ENCODE results near the gene LIPF. TPM values are rescaled to one million over a fixed set of nuclear protein-coding genes. Genes with fewer than 3 reads are reported as not detected.

Gene LIPF
- total RNA-seq, 1 donor from 2014 or later, result not detected

GRCh38 chr10:88642963-88643362 is 21.3 kb upstream of the LIPF start:
- H3K4me2 ChIP-seq, result no peak overlapping the region
- no peak for DNase-seq (ENCODE audit: low spot score)
- H3F3A ChIP-seq (ENCODE audit: low read depth), result no peaks in the 10 kb centered on the region
- H3K79me2 ChIP-seq (ENCODE audit: low read depth), result no peaks in the 10 kb centered on the region
- H3K27me3 ChIP-seq, result no peaks in the 10 kb centered on the region
- H3K27ac ChIP-seq, result no peak overlapping the region
- H4K20me1 ChIP-seq (ENCODE audit: low read depth), result no peaks in the 10 kb centered on the region
- H3K9ac ChIP-seq, result no peak overlapping the region
- Mint-ChIP-seq H3K27me3 (ENCODE audit: insufficient read depth, low read depth) (no peaks in the 10 kb centered on the region), H3K4me1 (no peaks in the 10 kb centered on the region), H3K9me3 (peaks cover 4% of the 10 kb centered on the region), H3K4me3 (no peak overlapping the region), H3K27ac (no peak overlapping the region), H3K36me3 (no peaks in the 10 kb centered on the region)
- TF ChIP-seq EZH2phosphoT487 (IDR thresholded peaks at IDR 0.05) (no peak), CTCF (IDR thresholded peaks at IDR 0.05) (no peak), EZH2 (IDR thresholded peaks at IDR 0.05) (no peak)
- H3K9me3 ChIP-seq (ENCODE audit: low read depth), result peaks cover 4% of the 10 kb centered on the region
- H3K4me3 ChIP-seq, result no peak overlapping the region
- no peaks in the 10 kb centered on the region for H3K36me3 ChIP-seq
- H2AFZ ChIP-seq (replicated peaks), result no peak overlapping the region
- no peaks in the 10 kb centered on the region for H3K4me1 ChIP-seq

GRCh38 chr10:88647061-88647615 is 17.1 kb upstream of the LIPF start:
- Histone ChIP-seq H3K27ac (no peak overlapping the region), H3K27me3 (no peaks in the 10 kb centered on the region), H3K4me2 (no peak overlapping the region), H3K4me3 (no peak overlapping the region), H4K20me1 (ENCODE audit: low read depth) (no peaks in the 10 kb centered on the region), H3K9me3 (ENCODE audit: low read depth) (no peaks in the 10 kb centered on the region), H3K9ac (no peak overlapping the region), H3F3A (ENCODE audit: low read depth) (no peaks in the 10 kb centered on the region), H3K4me1 (no peaks in the 10 kb centered on the region), H2AFZ (replicated peaks) (no peak overlapping the region), H3K79me2 (ENCODE audit: low read depth) (no peaks in the 10 kb centered on the region), H3K36me3 (no peaks in the 10 kb centered on the region)
- Mint-ChIP-seq H3K9me3 (no peaks in the 10 kb centered on the region), H3K27me3 (ENCODE audit: insufficient read depth, low read depth) (no peaks in the 10 kb centered on the region), H3K36me3 (no peaks in the 10 kb centered on the region), H3K27ac (no peak overlapping the region), H3K4me1 (no peaks in the 10 kb centered on the region), H3K4me3 (no peak overlapping the region)
- TF ChIP-seq EZH2 (IDR thresholded peaks at IDR 0.05) (no peak), CTCF (IDR thresholded peaks at IDR 0.05) (no peak), EZH2phosphoT487 (IDR thresholded peaks at IDR 0.05) (no peak)
- DNase-seq (ENCODE audit: low spot score), result no peak

- Histone ChIP-seq H3K27me3 (no peaks in the 10 kb centered on the region), H3K79me2 (ENCODE audit: low read depth) (no peaks in the 10 kb centered on the region), H2AFZ (replicated peaks) (no peak overlapping the region), H3K9me3 (ENCODE audit: low read depth) (no peaks in the 10 kb centered on the region), H3K4me2 (no peak overlapping the region), H3K36me3 (no peaks in the 10 kb centered on the region), H3F3A (ENCODE audit: low read depth) (no peaks in the 10 kb centered on the region), H3K9ac (no peak overlapping the region), H4K20me1 (ENCODE audit: low read depth) (no peaks in the 10 kb centered on the region), H3K27ac (no peak overlapping the region), H3K4me3 (no peak overlapping the region), H3K4me1 (no peaks in the 10 kb centered on the region)
- DNase-seq (ENCODE audit: low spot score), result no peak
- Mint-ChIP-seq H3K4me1 (no peaks in the 10 kb centered on the region), H3K4me3 (no peak overlapping the region), H3K27me3 (ENCODE audit: insufficient read depth, low read depth) (no peaks in the 10 kb centered on the region), H3K9me3 (no peaks in the 10 kb centered on the region), H3K27ac (no peak overlapping the region), H3K36me3 (no peaks in the 10 kb centered on the region)
- TF ChIP-seq CTCF (IDR thresholded peaks at IDR 0.05) (no peak), EZH2phosphoT487 (IDR thresholded peaks at IDR 0.05) (no peak), EZH2 (IDR thresholded peaks at IDR 0.05) (no peak)
These were observed 13.1 kb upstream of the LIPF start for GRCh38 chr10:88651101-88651551.
